Spleen (tissue), 11 donors: ENCODE results near the gene DNAH17. TPM values are rescaled to one million over a fixed set of nuclear protein-coding genes. Genes with fewer than 3 reads are reported as not detected.

ENCODE experiments used
- DNase-seq: peaks from one replicate; pipeline ENCODE4 v3.0.0-alpha.2; 2020
- H3K27ac ChIP-seq, 8 donors: fragments of 200-600 bp; sonication (generic) in 7 of 8; 1 replicate in 4 of 8; 2 replicates in 4 of 8; pipeline versions ENCODE4 v1.5.0 to v1.8.0; 2016 to 2021; ENCODE audit warnings: inconsistent platforms in 4 of 8, mild to moderate bottlenecking in 4 of 8, moderate library complexity in 1 of 8
- H3K27me3 ChIP-seq, 7 donors: fragments of 200-600 bp; sonication (generic) in 6 of 7; replicated peaks in 1 of 7; 1 replicate in 4 of 7; 2 replicates in 3 of 7; pipeline versions ENCODE4 v1.5.0 to v1.8.0; 2016 to 2021; ENCODE audit warnings: inconsistent platforms in 3 of 7, mild to moderate bottlenecking in 1 of 7
- H3K36me3 ChIP-seq, 6 donors: fragments of 200-600 bp; sonication (generic) in 5 of 6; 1 replicate in 4 of 6; 2 replicates in 2 of 6; pipeline versions ENCODE4 v1.5.0 to v1.8.0; 2016 to 2021; ENCODE audit warnings: inconsistent platforms in 2 of 6
- H3K4me1 ChIP-seq, 6 donors: fragments of 200-600 bp; sonication (generic) in 5 of 6; 1 replicate in 3 of 6; 2 replicates in 3 of 6; pipeline versions ENCODE4 v1.5.0 to v1.8.0; 2016 to 2021; ENCODE audit warnings: inconsistent platforms in 3 of 6
- H3K4me3 ChIP-seq, 8 donors: fragments of 200-600 bp; sonication (generic) in 7 of 8; 1 replicate in 4 of 8; 2 replicates in 4 of 8; pipeline versions ENCODE4 v1.5.0 to v1.8.0; 2016 to 2021; ENCODE audit warnings: inconsistent platforms in 4 of 8, mild to moderate bottlenecking in 4 of 8, moderate library complexity in 2 of 8
- H3K9me3 ChIP-seq, 8 donors: fragments of 200-600 bp; sonication (generic) in 7 of 8; 1 replicate in 4 of 8; 2 replicates in 4 of 8; pipeline versions ENCODE4 v1.5.0 to v1.8.0; 2016 to 2021; ENCODE audit warnings: inconsistent platforms in 4 of 8
- POLR2A ChIP-seq, 3 donors: fragments of 450-650 bp; IDR thresholded peaks; one replicate each; pipeline ENCODE4 v1.5.1; 2017; ENCODE audit warnings: antibody characterized with exemption in 3 of 3, mild to moderate bottlenecking in 1 of 3
- POLR2AphosphoS5 ChIP-seq, 3 donors: sonication (generic); formaldehyde crosslinking; IDR thresholded peaks; one replicate each; pipeline ENCODE4 v1.5.1; 2017; ENCODE audit warnings: antibody characterized with exemption in 3 of 3
- WGBS, 5 donors: extraction: QIAGEN DNeasy Blood & Tissue Kit in 3 of 5; methylation state at CpG; one replicate each; pipeline versions ENCODE4 v1.1.5 to v1.1.7; 2013 to 2018; 5-methylcytosine and 5-hydroxymethylcytosine counted together
- intact Hi-C: fragments of 100-400 bp; cut with DNase I; formaldehyde crosslinking; loops from one replicate; pipeline ENCODE4 v1.15.0; 2023; ENCODE audit warnings: low total_unique reads
- polyA plus RNA-seq, 3 donors: library from polyadenylated mRNA; stranded (reverse); fragments of 200-250 nt; gene quantifications; one replicate each; pipeline ENCODE4 v1.2.1, GENCODE V29; 2013
- total RNA-seq, 7 donors: library from RNA; depleted of rRNA in 3 of 7; stranded (reverse); fragments of >200 nt in 3 of 7; fragmentation: NEBNext Ultra II Directional in 4 of 7; extraction: Animal tissue kit (Norgen Biotek cat#: 25700) in 4 of 7; gene quantifications; one replicate each; pipeline versions ENCODE4 v1.1.0 to v1.2.1, GENCODE V29; 2016 to 2021
- TF ChIP-seq, protein P1 (sequence below), 11 experiments: fragments of 200-600 bp in 7 of 11; fragments of 450-650 bp in 4 of 11; sonication (generic) in 4 of 11; IDR thresholded peaks in 8 of 11; conservative IDR thresholded peaks in 3 of 11; 1 replicate in 7 of 11; 2 replicates in 4 of 11; pipeline versions ENCODE4 v1.4.0 to v1.8.0; 2016 to 2021; ENCODE audit warnings: antibody characterized with exemption in 11 of 11, inconsistent platforms in 4 of 11, mild to moderate bottlenecking in 1 of 11
- donor health status: healthy with polysubstance abuse.
- donor health status: DM: no; HTN: no; CAD: no; lungs with moderate emphysema.
- donor health status: DM: no; HTN: no; CAD: no.
- donor health status: Bipolar disorder and iron deficiency.
- donor health status: healthy.
- donor health status: DM: no; HTN: no; CAD: no.
- donor health status: DM: yes; HTN: yes; CAD: no.

DNAH17 gene
- total and polyA plus RNA-seq, 10 donors: 0.06 to 1.0 (median 0.72) TPM; not detected in 1

GRCh38 chr17:78392295-78392694, 184.9 kb downstream of the DNAH17 start:
- Histone ChIP-seq H3K27ac (peak overlapping the region in 2 of 8 donors; percentile 97 to 99), H3K9me3 (no peaks in the 10 kb centered on the region), H3K4me3 (no peak overlapping the region), H3K27me3 (no peaks in the 10 kb centered on the region), H3K4me1 (peaks cover 42 to 82% (median 61%) of the 10 kb centered on the region in 6 donors), H3K36me3 (peaks cover 0 to 69% (median 39%) of the 10 kb centered on the region in 6 donors)
- TF ChIP-seq POLR2AphosphoS5 (IDR thresholded peaks at IDR 0.05) (no peak), POLR2A (IDR thresholded peaks at IDR 0.05) (no peak)
- TF ChIP-seq, protein P1, sequence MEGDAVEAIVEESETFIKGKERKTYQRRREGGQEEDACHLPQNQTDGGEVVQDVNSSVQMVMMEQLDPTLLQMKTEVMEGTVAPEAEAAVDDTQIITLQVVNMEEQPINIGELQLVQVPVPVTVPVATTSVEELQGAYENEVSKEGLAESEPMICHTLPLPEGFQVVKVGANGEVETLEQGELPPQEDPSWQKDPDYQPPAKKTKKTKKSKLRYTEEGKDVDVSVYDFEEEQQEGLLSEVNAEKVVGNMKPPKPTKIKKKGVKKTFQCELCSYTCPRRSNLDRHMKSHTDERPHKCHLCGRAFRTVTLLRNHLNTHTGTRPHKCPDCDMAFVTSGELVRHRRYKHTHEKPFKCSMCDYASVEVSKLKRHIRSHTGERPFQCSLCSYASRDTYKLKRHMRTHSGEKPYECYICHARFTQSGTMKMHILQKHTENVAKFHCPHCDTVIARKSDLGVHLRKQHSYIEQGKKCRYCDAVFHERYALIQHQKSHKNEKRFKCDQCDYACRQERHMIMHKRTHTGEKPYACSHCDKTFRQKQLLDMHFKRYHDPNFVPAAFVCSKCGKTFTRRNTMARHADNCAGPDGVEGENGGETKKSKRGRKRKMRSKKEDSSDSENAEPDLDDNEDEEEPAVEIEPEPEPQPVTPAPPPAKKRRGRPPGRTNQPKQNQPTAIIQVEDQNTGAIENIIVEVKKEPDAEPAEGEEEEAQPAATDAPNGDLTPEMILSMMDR (IDR thresholded peaks at IDR 0.05 in 8 of 11, conservative IDR thresholded peaks at IDR 0.05 in 3 of 11): no peak
- 93 to 99% (median 97%) methylated on average over 6 of the region's 6 CpGs for WGBS, 5 donors
- no peak for DNase-seq
- intact Hi-C loops: no loop called here

- H3K4me3 ChIP-seq: no peak overlapping the region
- no peak for DNase-seq
- H3K4me1 ChIP-seq: peaks cover 46 to 86% (median 63%) of the 10 kb centered on the region in 6 donors
- intact Hi-C loops: no loop called here
- WGBS, 5 donors: 77 to 86% (median 85%) methylated on average over 4 of the region's 4 CpGs
- peak overlapping the region in 3 of 8 donors; percentile 15 to 99 (median 97) for H3K27ac ChIP-seq
- peaks cover 0 to 64% (median 35%) of the 10 kb centered on the region in 6 donors for H3K36me3 ChIP-seq
- no peaks in the 10 kb centered on the region for H3K9me3 ChIP-seq
- TF ChIP-seq, protein P1 (IDR thresholded peaks at IDR 0.05 in 8 of 11, conservative IDR thresholded peaks at IDR 0.05 in 3 of 11): no peak
- no peak for TF ChIP-seq POLR2AphosphoS5 (IDR thresholded peaks at IDR 0.05)
- no peak for TF ChIP-seq POLR2A (IDR thresholded peaks at IDR 0.05)
- no peaks in the 10 kb centered on the region for H3K27me3 ChIP-seq
Measured at GRCh38 chr17:78391843-78392242, 185.4 kb downstream of the DNAH17 start.

GRCh38 chr17:78391051-78391431, 186.2 kb downstream of the DNAH17 start:
- H3K27ac ChIP-seq: peak overlapping the region in 5 of 8 donors; percentile 90 to 99 (median 97)
- intact Hi-C loops: no loop called here
- H3K4me3 ChIP-seq: no peak overlapping the region
- no peak for DNase-seq
- H3K9me3 ChIP-seq: no peaks in the 10 kb centered on the region
- TF ChIP-seq, protein P1 (IDR thresholded peaks at IDR 0.05 in 8 of 11, conservative IDR thresholded peaks at IDR 0.05 in 3 of 11): no peak
- TF ChIP-seq POLR2AphosphoS5 (IDR thresholded peaks at IDR 0.05): peak in 1 of 3 donors; percentile 17
- peaks cover 54 to 92% (median 71%) of the 10 kb centered on the region in 6 donors for H3K4me1 ChIP-seq
- no peaks in the 10 kb centered on the region for H3K27me3 ChIP-seq
- peaks cover 0 to 56% (median 27%) of the 10 kb centered on the region in 6 donors for H3K36me3 ChIP-seq
- 91 to 99% (median 93%) methylated on average over 11 of the region's 11 CpGs for WGBS, 5 donors

- Histone ChIP-seq H3K27ac (peak overlapping the region in 7 of 8 donors; percentile 88 to 99 (median 93)), H3K36me3 (peaks cover 0 to 53% (median 25%) of the 10 kb centered on the region in 6 donors), H3K27me3 (no peaks in the 10 kb centered on the region), H3K9me3 (no peaks in the 10 kb centered on the region), H3K4me3 (no peak overlapping the region), H3K4me1 (peaks cover 60 to 92% (median 76%) of the 10 kb centered on the region in 6 donors)
- no peak for DNase-seq
- peak in 1 of 3 donors; percentile 75 for TF ChIP-seq POLR2AphosphoS5 (IDR thresholded peaks at IDR 0.05)
- TF ChIP-seq POLR2A (IDR thresholded peaks at IDR 0.05): no peak
- TF ChIP-seq, protein P1 (IDR thresholded peaks at IDR 0.05 in 8 of 11, conservative IDR thresholded peaks at IDR 0.05 in 3 of 11): peak in 1 of 11 experiments; percentile 5
- WGBS, 5 donors: 53 to 67% (median 55%) methylated on average over 15 of the region's 15 CpGs
- intact Hi-C loops: no loop called here
Measured at GRCh38 chr17:78390241-78391050, 186.8 kb downstream of the DNAH17 start.
